Measurements from ENCODE around the gene SLC25A26.
"Not testable (repeated sequence)": the region's sequence is repeated elsewhere in the genome, so short reads cannot be mapped to it uniquely, and the experiment has no call there.

SLC25A26 gene

GRCh38 chr3:66414846-66415245, 194.0 kb downstream of the SLC25A26 start:
- no peak for DNase-seq

- no peak for DNase-seq
Measured at GRCh38 chr3:66415867-66416428, 195.1 kb downstream of the SLC25A26 start.

DNA sequence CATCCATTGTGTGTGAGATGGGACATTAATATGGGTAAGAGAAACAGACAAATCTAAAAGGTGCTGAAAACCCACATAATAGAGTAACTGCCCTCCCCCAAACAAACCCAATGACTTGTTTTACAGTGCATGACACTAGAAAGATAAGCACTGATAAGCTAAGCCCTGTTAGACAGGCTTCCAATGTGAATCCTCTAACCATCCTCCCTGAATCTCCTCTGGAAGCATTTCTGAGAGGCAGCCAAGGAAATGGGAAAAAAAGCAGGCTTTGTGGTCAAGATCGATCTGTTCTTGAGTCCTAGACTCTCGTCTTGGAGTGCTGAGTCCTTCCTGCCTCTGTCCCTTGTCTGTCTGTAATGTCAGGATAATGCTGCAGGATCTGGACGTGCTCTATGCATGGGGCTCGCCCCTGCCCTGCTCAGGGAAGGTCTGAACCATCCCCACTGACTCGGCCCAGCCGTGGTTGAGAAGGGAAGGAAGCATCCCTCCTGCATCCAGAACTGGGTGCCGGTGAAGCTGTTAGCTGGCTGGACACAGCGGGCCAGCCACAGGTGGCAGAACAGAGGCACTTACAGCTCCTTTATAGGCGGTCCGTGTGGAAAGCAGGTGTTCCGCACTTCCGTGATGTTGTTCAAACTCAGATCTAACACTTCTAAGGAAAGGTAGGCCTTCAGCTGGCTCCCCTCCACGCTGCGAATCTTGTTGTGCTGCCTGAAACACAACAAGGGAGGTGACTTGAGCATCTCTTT, 195.9 kb downstream of the SLC25A26 start:
- no peak for DNase-seq

GRCh38 chr3:66418475-66418931, 197.7 kb downstream of the SLC25A26 start:
- DNase-seq = no peak

GRCh38 chr3:66419036-66419435, 198.2 kb downstream of the SLC25A26 start:
- no peak for DNase-seq

- not testable (repeated sequence) for DNase-seq
Measured at GRCh38 chr3:66421144-66421543, 200.3 kb downstream of the SLC25A26 start.

- DNase-seq = not testable (repeated sequence)
Measured at GRCh38 chr3:66421893-66422292, 201.1 kb downstream of the SLC25A26 start.

DNA sequence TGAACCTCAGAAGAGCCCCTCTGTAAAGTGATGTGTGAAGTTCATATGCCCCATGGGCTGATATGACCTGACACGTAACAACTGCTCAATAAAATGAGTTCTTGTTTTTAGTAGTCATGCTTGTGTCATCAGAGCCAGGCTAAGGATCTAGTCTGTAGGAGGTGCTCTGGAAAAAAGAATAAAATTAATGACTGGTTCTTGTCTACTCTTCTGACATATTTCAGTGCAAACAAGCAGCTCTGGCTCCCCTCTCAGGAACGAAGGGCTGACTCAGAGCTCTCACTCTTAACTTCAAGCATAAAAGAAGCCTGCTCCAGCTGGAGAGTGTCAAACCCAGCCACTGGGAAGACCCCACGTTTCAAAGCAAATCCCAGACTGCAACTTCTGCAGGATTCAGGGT, 203.0 kb downstream of the SLC25A26 start:
- DNase-seq = no peak

DNA sequence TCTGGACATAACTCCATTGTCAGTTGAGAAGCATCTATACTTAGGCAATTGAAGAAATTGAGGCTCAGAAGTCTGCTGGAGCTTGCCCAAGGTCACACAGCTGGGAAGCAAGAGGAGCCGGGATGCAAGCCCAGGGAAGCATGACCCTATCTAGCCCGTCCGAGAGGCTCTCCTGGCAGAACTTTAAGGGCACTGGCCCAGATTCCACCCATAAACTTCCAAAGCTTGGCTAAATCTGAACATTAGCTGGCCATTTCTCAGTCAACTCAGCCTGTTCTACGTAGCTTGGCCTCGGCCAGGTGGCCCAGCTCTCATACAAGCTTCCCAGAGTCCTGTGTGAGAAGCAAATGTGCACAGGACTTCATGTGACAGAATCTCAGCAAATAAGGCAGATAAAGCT, 204.2 kb downstream of the SLC25A26 start:
- no peak for DNase-seq

- no peak for DNase-seq
Measured at GRCh38 chr3:66425576-66426114, 204.8 kb downstream of the SLC25A26 start.

GRCh38 chr3:66426135-66426534, 205.3 kb downstream of the SLC25A26 start:
- no peak for DNase-seq

- no peak for DNase-seq
Measured at GRCh38 chr3:66427352-66427751, 206.6 kb downstream of the SLC25A26 start.

DNA sequence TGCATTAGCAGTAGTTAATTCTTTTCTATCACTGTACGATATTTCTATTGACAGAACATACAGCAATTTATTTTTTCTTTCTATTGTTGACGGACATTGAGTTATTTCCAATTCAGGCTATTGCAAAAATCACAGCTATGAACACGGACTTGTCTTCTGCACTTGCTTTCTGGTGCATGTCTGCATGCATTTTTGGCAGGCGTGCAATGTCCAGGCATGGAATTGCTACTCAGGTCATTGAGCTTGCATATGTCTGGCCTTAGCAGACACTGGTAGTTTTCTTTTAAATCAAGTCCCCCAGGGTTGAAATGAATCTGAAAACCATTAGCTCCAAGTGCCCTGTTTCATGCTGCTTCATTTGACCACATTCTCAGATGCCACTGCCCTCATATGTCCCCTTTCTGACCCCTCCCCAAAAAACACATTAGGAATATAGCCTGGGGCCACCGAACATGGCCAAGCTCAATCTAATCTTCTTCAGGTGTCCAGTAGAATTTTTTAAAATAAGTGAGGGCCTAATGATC, 207.2 kb downstream of the SLC25A26 start:
- no peak for DNase-seq

Data from NCI-H1436 treated with DMSO at 0.1 percent for 48 hours (cell line).